AG20443 (cell line): ENCODE measurements around the gene DKK3.

Experiments used
- DNase-seq: peaks from one replicate; pipeline ENCODE4 v3.0.0; 2012; ENCODE audit warnings: low spot score, mixed read lengths

Gene DKK3

GRCh38 chr11:11940551-11940950 is 67.9 kb downstream of the DKK3 start:
- no peak for DNase-seq

DNA sequence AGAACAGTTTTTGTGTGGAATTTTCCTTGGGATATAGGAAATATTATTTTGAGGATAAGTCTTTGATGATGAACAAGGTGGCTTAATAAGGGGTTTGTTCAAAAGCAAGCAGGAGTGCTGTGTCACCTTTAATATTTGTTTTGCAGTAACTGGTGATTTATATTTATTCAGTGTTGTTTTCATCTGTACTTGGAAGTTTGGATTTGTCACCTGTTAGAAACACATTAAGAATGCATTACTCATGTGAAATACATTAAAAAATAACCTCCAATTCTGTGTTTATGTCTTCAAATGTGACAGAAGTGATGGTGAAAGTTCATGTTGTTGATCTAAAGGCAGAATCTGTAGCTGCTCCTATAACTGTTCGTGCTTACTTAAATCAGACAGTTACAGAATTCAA is 70.5 kb downstream of the DKK3 start:
- no peak for DNase-seq

GRCh38 chr11:11937433-11937832 is 71.0 kb downstream of the DKK3 start:
- DNase-seq = no peak

GRCh38 chr11:11935536-11935935 is 72.9 kb downstream of the DKK3 start:
- no peak for DNase-seq

GRCh38 chr11:11931461-11932055 is 76.9 kb downstream of the DKK3 start:
- peak; percentile 66 for DNase-seq

DNA sequence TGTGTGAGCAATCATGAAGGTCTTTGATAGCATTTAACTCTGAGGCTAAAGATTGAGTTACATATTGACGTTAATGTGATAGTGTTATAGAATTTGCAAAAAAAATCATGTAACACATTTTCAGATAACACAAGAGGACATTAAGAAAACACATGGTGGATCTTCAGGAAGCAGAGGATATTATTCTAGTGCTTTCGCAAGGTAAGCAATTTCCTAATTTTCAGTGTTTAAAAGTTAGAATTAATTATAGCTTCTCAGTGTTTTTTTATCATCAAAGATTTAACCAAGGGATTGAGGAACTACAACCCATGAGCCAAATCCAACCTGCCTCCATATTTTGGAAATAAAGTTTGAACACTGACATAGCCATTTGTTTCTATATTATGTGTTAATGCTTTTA is 78.5 kb downstream of the DKK3 start:
- DNase-seq = no peak

DNA sequence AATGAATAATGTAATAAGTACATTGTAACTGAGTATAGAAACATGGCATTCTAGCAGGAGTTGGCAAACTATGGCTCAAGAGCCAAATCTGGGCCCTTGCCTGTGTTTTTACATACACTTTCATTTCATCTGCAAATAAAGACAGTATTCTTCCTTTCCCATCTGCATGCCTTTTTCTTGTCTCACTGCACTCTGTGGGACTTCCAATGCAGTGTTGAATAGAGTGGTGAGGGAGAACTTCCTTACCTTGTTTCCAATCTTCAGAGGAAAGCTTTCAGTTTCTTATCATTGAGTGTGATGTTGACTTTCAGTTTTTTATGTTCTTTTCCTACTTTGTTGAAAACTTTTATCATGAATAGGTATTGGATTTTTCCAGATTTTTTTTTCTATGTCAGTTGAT is 84.6 kb downstream of the DKK3 start:
- no peak for DNase-seq

GRCh38 chr11:11916981-11917399 is 91.4 kb downstream of the DKK3 start:
- DNase-seq = peak; percentile 50

DNA sequence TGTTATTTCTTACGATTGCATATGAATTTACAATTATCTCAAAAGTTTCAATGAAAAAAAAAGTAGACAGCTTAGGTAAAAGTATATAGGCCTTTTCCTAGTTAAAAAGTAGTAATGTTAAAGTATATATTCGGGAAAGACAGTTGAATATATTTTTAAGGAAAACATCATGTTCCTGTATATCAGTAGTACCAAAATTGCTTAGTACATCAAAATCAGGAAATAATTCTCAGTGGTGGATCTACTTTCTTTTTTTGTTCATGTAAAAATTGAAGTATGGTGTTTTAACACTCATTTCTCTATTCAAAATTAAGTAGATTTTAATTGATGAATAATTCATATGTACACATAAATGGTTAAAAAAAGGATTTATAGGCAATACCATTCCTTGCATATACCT is 92.8 kb downstream of the DKK3 start:
- no peak for DNase-seq

DNA sequence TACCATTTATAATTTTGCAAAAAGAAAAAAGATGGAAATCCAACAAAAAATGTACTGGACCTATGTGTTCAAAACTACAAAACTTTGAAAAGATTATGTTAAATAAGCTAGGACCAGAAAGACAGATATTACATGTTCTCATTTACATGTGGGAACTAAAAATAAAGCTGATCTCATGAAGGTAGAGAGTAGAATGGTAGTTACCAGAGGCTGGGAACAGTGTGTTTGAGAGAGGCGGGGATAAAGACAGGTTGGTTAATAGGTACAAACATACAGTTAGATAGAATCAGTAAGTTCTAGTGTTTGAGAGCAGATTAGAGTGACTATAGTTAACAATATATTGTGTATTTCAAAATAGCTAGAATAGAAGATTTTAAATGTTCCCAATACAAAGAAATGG is 95.0 kb downstream of the DKK3 start:
- no peak for DNase-seq
